Neuronal stem cell (in vitro differentiated cells): ENCODE measurements around the gene PJA1.
A peak's percentile ranks its signal among the peaks of the same experiment; 100 is the strongest.

Experiments
- DNase-seq: peaks from one replicate; pipeline ENCODE4 v3.0.0-alpha.2; 2013; ENCODE audit warnings: low spot score
- H2AFZ ChIP-seq: one replicate; pipeline ENCODE4 v1.6.1; 2013; ENCODE audit warnings: mild to moderate bottlenecking, low read length, inconsistent platforms
- H2AK5ac ChIP-seq: 2 replicates; pipeline ENCODE4 v1.6.1; 2013; ENCODE audit warnings: low read depth, mild to moderate bottlenecking, inconsistent platforms, low read length, moderate library complexity, mixed read lengths
- H2BK120ac ChIP-seq: 2 replicates; pipeline ENCODE4 v1.6.1; 2013; ENCODE audit warnings: low read depth, mild to moderate bottlenecking, inconsistent platforms, low read length, moderate library complexity, mixed read lengths
- H2BK12ac ChIP-seq: one replicate; pipeline ENCODE4 v1.6.1; 2013; ENCODE audit warnings: low read length, inconsistent platforms
- H2BK15ac ChIP-seq: 2 replicates; pipeline ENCODE4 v1.6.1; 2013; ENCODE audit warnings: mild to moderate bottlenecking, low read length, inconsistent platforms, mixed read lengths
- H2BK5ac ChIP-seq: one replicate; pipeline ENCODE4 v1.6.1; 2013; ENCODE audit warnings: inconsistent platforms, mild to moderate bottlenecking, low read length, moderate library complexity
- H3K14ac ChIP-seq: one replicate; pipeline ENCODE4 v1.6.1; 2013; ENCODE audit warnings: low read length, inconsistent platforms
- H3K18ac ChIP-seq: 2 replicates; pipeline ENCODE4 v1.6.1; 2013; ENCODE audit warnings: low read length, inconsistent platforms
- H3K23ac ChIP-seq: 2 replicates; pipeline ENCODE4 v1.6.1; 2013; ENCODE audit warnings: low read depth, mild to moderate bottlenecking, mixed read lengths, low read length, inconsistent platforms; ENCODE audit not compliant: poor library complexity
- H3K27ac ChIP-seq: replicated peaks from 3 replicates; pipeline ENCODE4 v1.5.1; 2013; ENCODE audit warnings: low read length, inconsistent platforms
- H3K27me3 ChIP-seq, 3 experiments: 2 replicates each; pipeline ENCODE4 v1.6.1; 2013; ENCODE audit warnings: low read length in 3 of 3, mild to moderate bottlenecking in 2 of 3, inconsistent platforms in 1 of 3, low read depth in 1 of 3, mixed read lengths in 1 of 3, moderate library complexity in 1 of 3; ENCODE audit not compliant: control insufficient read depth in 3 of 3, insufficient read depth in 3 of 3
- H3K36me3 ChIP-seq, 2 donors: replicated peaks in 1 of 2; 2 replicates each; pipeline ENCODE4 v1.6.1; 2013; ENCODE audit warnings: low read length in 2 of 2; ENCODE audit not compliant: control insufficient read depth in 2 of 2, insufficient read depth in 2 of 2
- H3K4ac ChIP-seq: 2 replicates; pipeline ENCODE4 v1.6.1; 2013; ENCODE audit warnings: inconsistent platforms, mild to moderate bottlenecking, low read length, moderate library complexity
- H3K4me1 ChIP-seq, 2 donors: 1 replicate in 1 of 2; 2 replicates in 1 of 2; pipeline ENCODE4 v1.6.1; 2013; ENCODE audit warnings: low read length in 2 of 2, low read depth in 1 of 2; ENCODE audit not compliant: control insufficient read depth in 2 of 2, insufficient read depth in 1 of 2
- H3K4me2 ChIP-seq: one replicate; pipeline ENCODE4 v1.6.1; 2013; ENCODE audit warnings: mild to moderate bottlenecking, low read length, inconsistent platforms; ENCODE audit not compliant: insufficient read depth, poor library complexity, severe bottlenecking
- H3K4me3 ChIP-seq, 2 donors: 2 replicates each; pipeline ENCODE4 v1.5.1; 2013; ENCODE audit warnings: low read length in 2 of 2, mild to moderate bottlenecking in 2 of 2, inconsistent platforms in 1 of 2, moderate library complexity in 1 of 2
- H3K79me1 ChIP-seq: one replicate; pipeline ENCODE4 v1.6.1; 2013; ENCODE audit warnings: low read depth, mild to moderate bottlenecking, inconsistent platforms, low read length, moderate library complexity
- H3K9ac ChIP-seq: one replicate; pipeline ENCODE4 v1.6.1; 2013; ENCODE audit warnings: mild to moderate bottlenecking, low read depth, low read length, inconsistent platforms; ENCODE audit not compliant: poor library complexity
- H3K9me3 ChIP-seq, 2 donors: replicated peaks in 1 of 2; 2 replicates each; pipeline versions ENCODE3 to v1.6.1; 2013; ENCODE audit warnings: low read length in 2 of 2, mild to moderate bottlenecking in 2 of 2, inconsistent platforms in 1 of 2, low read depth in 1 of 2, mixed read lengths in 1 of 2, moderate library complexity in 1 of 2; ENCODE audit not compliant: control insufficient read depth in 2 of 2, insufficient read depth in 1 of 2
- H4K8ac ChIP-seq: one replicate; pipeline ENCODE4 v1.6.1; 2013; ENCODE audit warnings: low read depth, mild to moderate bottlenecking, inconsistent platforms, low read length, moderate library complexity
- H4K91ac ChIP-seq: one replicate; pipeline ENCODE4 v1.6.1; 2013; ENCODE audit warnings: low read length, low read depth, mild to moderate bottlenecking, inconsistent platforms; ENCODE audit not compliant: poor library complexity
- WGBS, 2 donors: extraction: QIAGEN DNeasy Blood & Tissue Kit; methylation state at CpG; one replicate each; pipeline ENCODE4 v1.1.7; 2013; ENCODE audit warnings: missing lambda C conversion rate in 2 of 2, mixed read lengths in 1 of 2; ENCODE audit not compliant: insufficient read length in 2 of 2, insufficient replicate concordance in 1 of 2; ENCODE audit errors: extremely low coverage in 2 of 2; 5-methylcytosine and 5-hydroxymethylcytosine counted together

Gene PJA1

DNA sequence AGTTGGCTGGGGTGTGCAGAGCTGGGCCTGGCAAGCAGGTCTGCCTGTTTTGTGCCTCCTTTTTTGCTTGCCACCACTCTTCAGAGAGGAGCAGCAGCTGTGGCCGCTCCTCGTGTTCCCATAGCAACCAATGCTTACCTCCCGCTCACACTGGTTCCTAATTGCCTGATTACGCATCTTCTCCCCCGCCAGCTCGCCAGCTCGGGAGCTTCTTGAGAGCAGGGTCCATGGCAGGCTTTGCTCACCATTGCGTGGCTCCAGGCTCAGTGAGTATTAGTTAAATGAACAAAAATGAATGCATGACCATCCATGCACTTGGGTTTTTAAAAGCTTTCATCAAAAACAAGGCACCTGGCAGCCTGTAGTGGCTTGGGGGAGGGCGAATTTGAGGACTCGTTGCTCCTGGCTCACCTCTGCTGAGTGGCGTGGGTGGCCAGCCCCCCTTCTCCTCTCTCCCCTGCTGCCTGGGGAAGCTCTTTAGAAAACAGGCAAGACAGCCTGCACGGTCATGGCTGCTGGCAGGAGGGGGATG, 14.2 kb upstream of the PJA1 start:
- Histone ChIP-seq H2BK15ac (no peak overlapping the region), H3K4me2 (peak overlapping the region; percentile 55), H3K27ac (no peak overlapping the region), H3K79me1 (no peaks in the 10 kb centered on the region), H3K14ac (no peak overlapping the region), H2BK120ac (no peak overlapping the region), H3K18ac (no peak overlapping the region), H3K9ac (no peak overlapping the region), H3K4me1 (peaks cover 13 to 14% of the 10 kb centered on the region in 2 donors), H2BK5ac (no peak overlapping the region), H4K8ac (no peak overlapping the region), H3K36me3 (no peaks in the 10 kb centered on the region), H2AK5ac (no peak overlapping the region), H3K4ac (no peak overlapping the region), H3K23ac (no peak overlapping the region), H3K4me3 (peak overlapping the region in 1 of 2 donors; percentile 28), H4K91ac (no peak overlapping the region), H3K9me3 (no peaks in the 10 kb centered on the region), H2BK12ac (no peak overlapping the region), H2AFZ (peak overlapping the region; percentile 77), H3K27me3 (peaks cover 0 to 8% (median 0%) of the 10 kb centered on the region in 3 experiments)
- whole genome bisulfite sequencing, 2 donors: no CpG with 5 or more reads among the region's 12 CpGs
- peak; percentile 64 for DNase-seq

DNA sequence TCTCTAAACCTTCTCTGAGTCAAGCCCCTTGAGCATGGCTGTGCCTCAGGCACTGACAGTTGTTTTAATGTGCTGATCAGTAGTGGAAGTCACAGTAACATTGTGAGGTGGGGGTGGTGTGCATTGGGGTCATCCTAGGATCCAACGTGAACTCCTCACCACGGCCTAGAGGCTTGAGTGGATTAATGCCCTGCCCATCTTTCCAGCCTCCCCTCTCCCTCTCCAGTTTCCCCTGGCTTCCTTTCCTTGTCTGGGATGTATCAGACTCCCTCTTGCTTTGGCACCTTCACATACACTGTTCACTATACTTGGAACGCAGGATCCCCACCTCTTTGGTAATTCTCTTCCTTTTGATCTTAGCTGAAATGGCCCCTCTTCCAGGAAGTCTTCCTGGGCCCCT, 13.3 kb upstream of the PJA1 start:
- H2BK15ac ChIP-seq: no peak overlapping the region
- H3K27me3 ChIP-seq: peaks cover 0 to 8% (median 0%) of the 10 kb centered on the region in 3 experiments
- H2AFZ ChIP-seq: no peak overlapping the region
- no peak overlapping the region for H3K4me3 ChIP-seq
- no peak overlapping the region for H2BK5ac ChIP-seq
- no peak overlapping the region for H3K4me2 ChIP-seq
- H2BK120ac ChIP-seq: no peak overlapping the region
- no peak overlapping the region for H2AK5ac ChIP-seq
- no peak overlapping the region for H3K14ac ChIP-seq
- no peaks in the 10 kb centered on the region for H3K79me1 ChIP-seq
- H3K27ac ChIP-seq: no peak overlapping the region
- no peak overlapping the region for H3K23ac ChIP-seq
- no CpG with 5 or more reads among the region's 3 CpGs for WGBS, 2 donors
- no peak overlapping the region for H3K9ac ChIP-seq
- no peak overlapping the region for H4K91ac ChIP-seq
- no peak overlapping the region for H2BK12ac ChIP-seq
- no peak overlapping the region for H3K18ac ChIP-seq
- no peaks in the 10 kb centered on the region for H3K9me3 ChIP-seq
- H3K36me3 ChIP-seq: no peaks in the 10 kb centered on the region
- DNase-seq: no peak
- H4K8ac ChIP-seq: no peak overlapping the region
- H3K4ac ChIP-seq: no peak overlapping the region
- peaks cover 13 to 14% of the 10 kb centered on the region in 2 donors for H3K4me1 ChIP-seq

DNA sequence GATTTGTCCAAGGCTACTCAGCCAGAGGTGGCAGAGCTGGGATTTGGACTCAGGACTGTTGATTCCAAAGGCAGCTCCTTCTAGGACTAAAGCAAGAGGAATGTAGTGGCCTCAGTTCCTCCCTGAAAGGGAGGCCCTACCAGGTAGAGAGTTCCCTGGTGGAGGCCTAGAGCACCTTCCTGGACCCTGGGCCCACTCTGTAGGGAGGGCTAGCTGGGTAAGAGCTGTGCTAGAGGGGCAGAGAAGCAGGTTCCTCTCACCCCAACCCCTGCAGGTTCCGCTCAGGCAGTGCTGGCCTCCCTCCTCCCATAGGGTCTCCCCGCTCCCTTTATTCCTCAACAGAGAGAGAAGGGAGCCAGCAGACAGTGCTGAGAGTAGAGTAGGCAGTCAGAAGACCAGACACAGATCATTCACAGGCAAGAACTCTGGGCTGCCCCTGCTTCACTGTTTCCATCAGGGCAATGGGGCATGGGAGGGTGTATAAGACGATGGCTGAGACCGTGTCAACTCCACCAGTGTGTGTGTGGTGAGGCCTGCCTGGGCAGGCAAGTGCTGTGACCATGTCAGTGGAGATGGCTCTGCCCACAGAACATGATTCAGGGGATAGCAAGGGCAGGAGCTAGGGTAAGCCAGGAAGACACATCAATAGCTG, 12.4 kb upstream of the PJA1 start:
- no peak overlapping the region for H3K9ac ChIP-seq
- no CpG with 5 or more reads among the region's 4 CpGs for WGBS, 2 donors
- peak overlapping the region; percentile 49 for H2BK15ac ChIP-seq
- no peak overlapping the region for H4K91ac ChIP-seq
- H2BK5ac ChIP-seq: no peak overlapping the region
- no peak overlapping the region for H2AFZ ChIP-seq
- H2AK5ac ChIP-seq: no peak overlapping the region
- H3K18ac ChIP-seq: peak overlapping the region; percentile 38
- peak overlapping the region; percentile 6 for H3K14ac ChIP-seq
- no peak overlapping the region for H2BK12ac ChIP-seq
- no peak overlapping the region for H3K4ac ChIP-seq
- peaks cover 0 to 8% (median 0%) of the 10 kb centered on the region in 3 experiments for H3K27me3 ChIP-seq
- no peak for DNase-seq
- no peak overlapping the region for H3K27ac ChIP-seq
- no peak overlapping the region for H2BK120ac ChIP-seq
- H3K36me3 ChIP-seq: no peaks in the 10 kb centered on the region
- H3K4me3 ChIP-seq: no peak overlapping the region
- H3K79me1 ChIP-seq: no peaks in the 10 kb centered on the region
- no peak overlapping the region for H3K23ac ChIP-seq
- H3K4me1 ChIP-seq: peaks cover 13 to 14% of the 10 kb centered on the region in 2 donors
- no peaks in the 10 kb centered on the region for H3K9me3 ChIP-seq
- H3K4me2 ChIP-seq: no peak overlapping the region
- H4K8ac ChIP-seq: no peak overlapping the region

DNA sequence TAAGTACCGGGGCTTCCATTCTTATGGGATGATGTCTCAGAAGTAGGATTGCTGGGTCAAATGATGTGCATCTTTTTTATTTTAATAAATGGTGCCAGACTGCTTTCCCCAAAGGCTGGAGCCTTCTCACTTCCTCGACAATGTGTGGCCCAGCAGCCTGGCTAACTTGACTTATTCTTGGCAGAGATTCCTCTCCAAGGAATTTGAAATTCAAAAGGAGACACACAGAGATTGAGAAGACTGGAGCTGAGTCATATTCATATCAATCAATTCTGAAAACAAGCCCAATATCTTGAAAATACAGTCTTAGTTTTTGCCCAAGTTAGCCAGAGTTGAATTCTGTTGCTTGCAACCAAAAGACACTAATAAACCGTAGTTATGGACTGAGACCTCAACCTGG, 10.8 kb upstream of the PJA1 start:
- Histone ChIP-seq H2AFZ (no peak overlapping the region), H3K36me3 (no peaks in the 10 kb centered on the region), H3K4me3 (no peak overlapping the region), H3K14ac (no peak overlapping the region), H2BK5ac (no peak overlapping the region), H3K4me1 (peaks cover 11 to 12% of the 10 kb centered on the region in 2 donors), H3K9ac (no peak overlapping the region), H3K79me1 (no peaks in the 10 kb centered on the region), H3K9me3 (no peaks in the 10 kb centered on the region), H2BK12ac (no peak overlapping the region), H4K91ac (no peak overlapping the region), H2BK120ac (no peak overlapping the region), H3K27ac (no peak overlapping the region), H3K4ac (no peak overlapping the region), H3K18ac (no peak overlapping the region), H3K4me2 (no peak overlapping the region), H2BK15ac (no peak overlapping the region), H3K27me3 (peaks cover 0 to 8% (median 0%) of the 10 kb centered on the region in 3 experiments), H2AK5ac (no peak overlapping the region), H4K8ac (no peak overlapping the region), H3K23ac (no peak overlapping the region)
- WGBS, 2 donors: no CpG with 5 or more reads among the region's 3 CpGs
- DNase-seq: no peak
